Suprapubic skin (tissue), 4 donors: ENCODE results near the gene CEP85L. TPM values are rescaled to one million over a fixed set of nuclear protein-coding genes. Genes with fewer than 3 reads are reported as not detected.

Experiments used
- DNase-seq, 2 donors: peaks; one replicate each; pipeline ENCODE4 v3.0.0-alpha.2; 2019; ENCODE audit warnings: low spot score in 2 of 2
- H3K27ac ChIP-seq: fragments of 200-600 bp; sonication (generic); one replicate; pipeline ENCODE4 v1.5.1; 2019
- H3K27me3 ChIP-seq: fragments of 200-600 bp; sonication (generic); one replicate; pipeline ENCODE4 v1.5.1; 2019
- H3K36me3 ChIP-seq: fragments of 200-600 bp; sonication (generic); one replicate; pipeline ENCODE4 v1.5.1; 2019
- H3K4me1 ChIP-seq: fragments of 200-600 bp; sonication (generic); one replicate; pipeline ENCODE4 v1.5.1; 2019
- H3K4me3 ChIP-seq: fragments of 200-600 bp; sonication (generic); one replicate; pipeline ENCODE4 v1.5.1; 2019; ENCODE audit warnings: mild to moderate bottlenecking
- H3K9me3 ChIP-seq: fragments of 200-600 bp; sonication (generic); one replicate; pipeline ENCODE4 v1.5.1; 2019
- EP300 ChIP-seq: sonication (generic); formaldehyde crosslinking; IDR thresholded peaks from one replicate; pipeline ENCODE4 v1.6.1; 2017; ENCODE audit warnings: antibody characterized with exemption
- POLR2A ChIP-seq, 2 donors: fragments of 450-650 bp; IDR thresholded peaks; one replicate each; pipeline ENCODE4 v1.6.1; 2017; ENCODE audit warnings: antibody characterized with exemption in 2 of 2, mild to moderate bottlenecking in 2 of 2, moderate library complexity in 2 of 2
- POLR2AphosphoS5 ChIP-seq, 3 donors: sonication (generic); formaldehyde crosslinking; IDR thresholded peaks; one replicate each; pipeline ENCODE4 v1.6.1; 2017; ENCODE audit warnings: antibody characterized with exemption in 3 of 3
- WGBS: methylation state at CpG from one replicate; pipeline ENCODE4 v1.1.5; 2018; 5-methylcytosine and 5-hydroxymethylcytosine counted together
- total RNA-seq, 4 donors: library from RNA; depleted of rRNA; stranded (reverse); fragments of >200 nt; gene quantifications; one replicate each; pipeline ENCODE4 v1.1.0, GENCODE V29; 2016
- TF ChIP-seq, protein P1 (sequence below), 2 donors: fragments of 200-600 bp in 1 of 2; fragments of 450-650 bp in 1 of 2; sonication (generic) in 1 of 2; IDR thresholded peaks; one replicate each; pipeline ENCODE4 v1.5.1; 2016 to 2019; ENCODE audit warnings: antibody characterized with exemption in 2 of 2, mild to moderate bottlenecking in 1 of 2, moderate library complexity in 1 of 2

CEP85L gene
- total RNA-seq, 4 donors from 2014 or later = 4.7 to 9.5 (median 5.3) TPM

DNA sequence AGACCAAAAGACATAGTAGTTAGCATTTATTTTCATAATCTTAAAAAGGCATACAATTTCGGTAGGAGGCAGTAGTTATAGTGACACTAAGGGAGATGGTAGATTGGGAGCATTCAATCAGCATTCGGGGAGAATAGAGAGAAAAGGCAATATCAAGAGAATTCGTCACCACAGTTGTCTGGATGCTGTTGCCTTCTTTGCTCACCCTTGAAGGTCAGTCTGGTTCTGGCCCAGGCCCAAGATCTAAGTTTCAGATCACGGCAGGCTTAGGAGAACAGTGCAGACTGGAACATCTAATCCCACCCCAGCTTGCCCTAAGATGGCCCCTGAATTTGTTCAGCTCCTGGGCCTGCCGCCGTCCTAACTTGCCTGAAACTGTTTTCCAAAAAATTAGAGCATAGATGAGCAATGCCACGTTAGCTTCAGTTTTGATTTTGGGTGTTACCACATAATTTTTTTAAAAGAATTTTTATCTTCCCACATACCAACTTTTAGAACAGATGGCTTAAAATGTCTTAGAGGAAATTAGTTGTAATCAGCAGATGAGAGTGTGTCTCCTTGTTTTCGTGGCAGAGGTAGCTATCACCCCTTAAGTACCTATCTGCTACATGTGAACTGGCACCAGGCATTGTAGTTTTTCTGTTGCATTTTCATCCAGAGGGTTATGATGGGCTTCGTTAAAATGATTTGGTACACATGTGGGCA, 8.3 kb upstream of the CEP85L start:
- H3K27me3 ChIP-seq = no peaks in the 10 kb centered on the region
- peak overlapping the region; percentile 41 for H3K27ac ChIP-seq
- TF ChIP-seq POLR2A (IDR thresholded peaks at IDR 0.05) = no peak
- no peak for TF ChIP-seq EP300
- TF ChIP-seq POLR2AphosphoS5 (IDR thresholded peaks at IDR 0.05) = no peak
- TF ChIP-seq, protein P1, sequence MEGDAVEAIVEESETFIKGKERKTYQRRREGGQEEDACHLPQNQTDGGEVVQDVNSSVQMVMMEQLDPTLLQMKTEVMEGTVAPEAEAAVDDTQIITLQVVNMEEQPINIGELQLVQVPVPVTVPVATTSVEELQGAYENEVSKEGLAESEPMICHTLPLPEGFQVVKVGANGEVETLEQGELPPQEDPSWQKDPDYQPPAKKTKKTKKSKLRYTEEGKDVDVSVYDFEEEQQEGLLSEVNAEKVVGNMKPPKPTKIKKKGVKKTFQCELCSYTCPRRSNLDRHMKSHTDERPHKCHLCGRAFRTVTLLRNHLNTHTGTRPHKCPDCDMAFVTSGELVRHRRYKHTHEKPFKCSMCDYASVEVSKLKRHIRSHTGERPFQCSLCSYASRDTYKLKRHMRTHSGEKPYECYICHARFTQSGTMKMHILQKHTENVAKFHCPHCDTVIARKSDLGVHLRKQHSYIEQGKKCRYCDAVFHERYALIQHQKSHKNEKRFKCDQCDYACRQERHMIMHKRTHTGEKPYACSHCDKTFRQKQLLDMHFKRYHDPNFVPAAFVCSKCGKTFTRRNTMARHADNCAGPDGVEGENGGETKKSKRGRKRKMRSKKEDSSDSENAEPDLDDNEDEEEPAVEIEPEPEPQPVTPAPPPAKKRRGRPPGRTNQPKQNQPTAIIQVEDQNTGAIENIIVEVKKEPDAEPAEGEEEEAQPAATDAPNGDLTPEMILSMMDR (IDR thresholded peaks at IDR 0.05) = no peak
- no peak for DNase-seq
- H3K9me3 ChIP-seq = no peaks in the 10 kb centered on the region
- no peaks in the 10 kb centered on the region for H3K36me3 ChIP-seq
- H3K4me1 ChIP-seq = peaks cover 8% of the 10 kb centered on the region
- 40% methylated on average over 9 of the region's 9 CpGs for WGBS
- H3K4me3 ChIP-seq = no peak overlapping the region

DNA sequence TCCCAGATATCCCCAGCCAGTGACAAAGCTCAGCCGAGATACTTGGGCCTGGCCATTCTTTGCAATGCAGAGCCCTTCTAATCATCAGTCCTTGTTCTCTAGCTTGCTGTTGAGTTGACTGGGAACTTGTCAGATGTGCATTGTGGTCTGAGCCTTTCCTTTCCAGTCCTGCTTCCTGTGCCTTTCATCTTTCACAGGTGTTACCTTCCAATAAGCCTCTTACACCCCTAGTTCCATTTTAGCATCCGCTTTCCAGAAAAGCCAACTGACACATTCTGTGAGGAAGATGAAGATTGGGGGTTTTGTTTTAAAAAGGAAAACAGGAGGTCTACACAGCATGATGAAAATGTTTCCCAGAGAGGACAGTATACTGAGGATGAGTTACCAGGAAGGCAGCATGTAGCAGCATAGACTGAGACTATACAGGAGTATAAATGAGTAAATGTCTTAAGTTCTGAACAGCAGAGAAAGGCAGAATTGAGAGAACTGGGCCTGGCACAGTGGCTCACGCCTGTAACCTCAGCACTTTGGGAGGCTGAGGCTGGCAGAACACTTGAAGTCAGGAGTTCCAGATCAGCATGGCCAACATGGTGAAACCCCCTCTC, 5.6 kb upstream of the CEP85L start:
- Histone ChIP-seq H3K9me3 (no peaks in the 10 kb centered on the region), H3K27me3 (no peaks in the 10 kb centered on the region), H3K36me3 (no peaks in the 10 kb centered on the region), H3K4me3 (no peak overlapping the region), H3K4me1 (peaks cover 12% of the 10 kb centered on the region), H3K27ac (no peak overlapping the region)
- no peak for TF ChIP-seq EP300
- TF ChIP-seq, protein P1 (IDR thresholded peaks at IDR 0.05) = no peak
- no peak for TF ChIP-seq POLR2AphosphoS5 (IDR thresholded peaks at IDR 0.05)
- TF ChIP-seq POLR2A (IDR thresholded peaks at IDR 0.05) = no peak
- no peak for DNase-seq
- WGBS = 88% methylated on average over 3 of the region's 3 CpGs

DNA sequence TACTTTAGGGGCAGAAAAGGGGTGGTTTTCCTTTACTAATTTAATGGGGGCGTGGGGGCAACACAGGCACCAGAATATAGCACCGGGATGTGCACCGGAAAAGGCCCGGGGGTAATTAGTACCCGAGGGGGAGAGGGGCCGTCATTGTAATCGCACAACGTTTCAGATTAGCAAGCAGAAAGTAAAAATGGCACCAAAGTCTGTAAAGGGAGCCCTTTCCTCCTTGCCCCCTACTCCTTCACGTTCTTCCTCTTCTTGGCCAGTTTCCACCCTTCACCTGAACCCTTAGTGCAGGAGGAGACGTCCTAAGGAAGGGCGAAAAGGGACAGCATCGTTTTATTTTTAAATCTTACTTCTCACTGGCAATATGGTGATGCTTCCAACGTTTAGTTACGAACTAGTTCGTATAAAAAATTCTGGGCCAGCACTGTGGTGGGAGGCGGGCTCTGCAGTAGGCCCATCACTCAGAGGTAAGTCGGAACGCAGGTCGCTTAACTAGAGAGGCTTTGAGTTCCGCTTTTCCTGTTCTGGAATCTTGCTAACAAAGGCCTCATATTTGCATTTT, 742 bp upstream of the CEP85L start:
- 35% methylated on average over 20 of the region's 20 CpGs for WGBS
- H3K27ac ChIP-seq = peak overlapping the region; percentile 97
- peak overlapping the region; percentile 98 for H3K4me3 ChIP-seq
- peaks cover 26% of the 10 kb centered on the region for H3K4me1 ChIP-seq
- no peaks in the 10 kb centered on the region for H3K36me3 ChIP-seq
- H3K27me3 ChIP-seq = no peaks in the 10 kb centered on the region
- TF ChIP-seq, protein P1 (IDR thresholded peaks at IDR 0.05) = no peak
- TF ChIP-seq POLR2AphosphoS5 (IDR thresholded peaks at IDR 0.05) = no peak
- no peak for TF ChIP-seq POLR2A (IDR thresholded peaks at IDR 0.05)
- DNase-seq = no peak
- H3K9me3 ChIP-seq = no peaks in the 10 kb centered on the region

DNA sequence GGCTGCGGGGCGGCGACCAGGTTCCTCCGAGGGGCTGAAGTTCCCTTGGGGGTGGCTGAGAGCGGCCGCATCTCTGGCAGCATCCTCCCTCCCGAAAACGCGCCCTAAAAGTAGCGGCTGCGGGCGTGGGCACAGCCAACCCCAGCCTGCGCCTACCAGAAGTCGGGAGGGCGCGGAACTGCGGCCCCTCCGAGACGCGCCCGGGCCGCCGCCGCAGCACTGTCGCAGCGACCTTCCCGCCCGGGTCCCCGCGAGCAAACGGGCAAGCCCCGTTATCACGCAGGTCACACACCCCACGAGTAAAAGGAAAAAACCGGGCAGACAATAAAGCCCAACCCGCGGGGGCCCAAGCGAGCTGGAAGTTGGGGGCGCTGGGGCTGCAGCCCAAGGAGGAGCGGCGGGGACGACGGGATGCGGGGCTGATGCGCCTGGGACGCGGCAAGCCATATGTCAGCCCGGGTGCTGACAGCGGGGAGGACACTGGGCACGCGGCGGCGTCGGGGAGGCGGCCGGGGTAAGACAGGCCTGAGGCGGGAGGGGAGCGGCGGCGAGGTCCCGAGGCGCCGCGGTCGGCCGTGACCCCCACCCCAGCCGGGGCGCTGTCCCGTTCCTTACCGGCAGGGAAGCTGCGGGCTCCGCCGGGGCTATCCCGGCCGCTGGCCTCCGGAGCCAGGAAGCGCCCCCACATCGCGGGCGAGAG, 659 bp downstream of the CEP85L start:
- peak; percentile 74 to 82 for DNase-seq
- peaks cover 26% of the 10 kb centered on the region for H3K4me1 ChIP-seq
- 0% methylated on average over 10 of the region's 80 CpGs for WGBS

DNA sequence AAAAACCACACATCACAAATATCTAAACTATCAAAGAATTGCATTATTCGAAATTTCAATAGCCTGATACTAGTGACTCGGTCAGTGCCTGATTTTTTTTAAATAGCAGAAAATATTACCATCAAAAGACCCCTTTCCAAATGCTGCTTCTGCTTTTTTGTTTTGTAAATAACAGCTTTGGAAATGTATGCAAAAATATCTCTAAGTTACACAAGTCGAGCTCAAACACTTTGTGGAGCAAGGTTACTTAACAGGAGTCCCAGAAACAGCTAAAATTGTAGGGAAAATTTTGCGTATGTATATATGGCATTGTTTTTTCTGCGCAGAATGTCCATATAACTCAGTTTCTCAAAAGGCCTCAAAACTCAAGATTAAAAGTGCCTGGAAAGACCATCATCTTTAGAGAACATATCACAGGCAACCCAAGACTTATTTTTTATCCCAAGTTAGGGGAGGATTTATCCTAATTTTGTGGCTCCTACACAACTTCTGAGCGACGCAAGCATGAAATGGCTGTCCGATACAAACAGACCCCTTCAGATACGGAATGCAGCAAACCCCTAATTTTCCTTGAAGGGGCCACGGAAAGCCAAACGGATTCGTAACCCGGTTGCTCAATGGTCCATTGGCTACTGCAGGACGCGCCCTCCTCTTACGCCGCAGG, 1.3 kb downstream of the CEP85L start:
- Histone ChIP-seq H3K4me3 (peak overlapping the region; percentile 98), H3K36me3 (no peaks in the 10 kb centered on the region), H3K4me1 (peaks cover 26% of the 10 kb centered on the region), H3K27ac (peak overlapping the region; percentile 97), H3K9me3 (no peaks in the 10 kb centered on the region), H3K27me3 (no peaks in the 10 kb centered on the region)
- peak in 1 of 2 donors; percentile 74 for DNase-seq
- WGBS = 11% methylated on average over 17 of the region's 17 CpGs
- TF ChIP-seq, protein P1 (IDR thresholded peaks at IDR 0.05) = no peak
- TF ChIP-seq POLR2A (IDR thresholded peaks at IDR 0.05) = no peak
- TF ChIP-seq POLR2AphosphoS5 (IDR thresholded peaks at IDR 0.05) = no peak
- TF ChIP-seq EP300 = no peak

More for the DNA sequence above, 659 bp downstream of the CEP85L start:
- TF ChIP-seq POLR2A (IDR thresholded peaks at IDR 0.05) (peak in 1 of 2 donors; percentile 24), POLR2AphosphoS5 (IDR thresholded peaks at IDR 0.05) (no peak)
- H3K4me3 ChIP-seq = peak overlapping the region; percentile 98
- H3K27ac ChIP-seq = peak overlapping the region; percentile 97
- H3K9me3 ChIP-seq = no peaks in the 10 kb centered on the region
- H3K36me3 ChIP-seq = no peaks in the 10 kb centered on the region
- H3K27me3 ChIP-seq = no peaks in the 10 kb centered on the region
